Measurements from ENCODE around the gene CD2BP2. TPM values are rescaled to one million over a fixed set of nuclear protein-coding genes. Genes with fewer than 3 reads are reported as not detected.

The CD2BP2 gene
- total and polyA plus RNA-seq, 2 of the 13 experiments (the other 11 are each of a cell fraction or from before 2014, with no cell fraction given), result 24.9 to 54.6 TPM

GRCh38 chr16:30379158-30379783 is 24.2 kb upstream of the CD2BP2 start (continued):
- TF ChIP-seq FOXO1 (CRISPR knock-in tag; IDR thresholded peaks at IDR 0.05) (no peak), TIGD3 (CRISPR knock-in tag; IDR thresholded peaks at IDR 0.05; ENCODE audit: borderline replicate concordance) (no peak), MEIS1 (CRISPR knock-in tag; IDR thresholded peaks at IDR 0.05; ENCODE audit: borderline replicate concordance) (no peak), ZBTB38 (CRISPR knock-in tag; IDR thresholded peaks at IDR 0.05) (peak; percentile 57; the same call in 1 of the 2 replicates), ZNF275 (CRISPR knock-in tag; IDR thresholded peaks at IDR 0.05; ENCODE audit: borderline replicate concordance) (0 out of 2 replicates have a peak, but pooled peaks have one; percentile 4), SAFB2 (CRISPR knock-in tag; IDR thresholded peaks at IDR 0.05; ENCODE audit: borderline replicate concordance, low read depth) (0 out of 2 replicates have a peak, but pooled peaks have one; percentile 35), DDIT3 (CRISPR knock-in tag; IDR thresholded peaks at IDR 0.05) (no peak), KLF13 (CRISPR knock-in tag; IDR thresholded peaks at IDR 0.05) (no peak), ZNF121 (CRISPR knock-in tag; IDR thresholded peaks at IDR 0.05) (no peak), POLR2AphosphoS2 (IDR thresholded peaks at IDR 0.05; ENCODE audit: low read depth, low read length) (no peak), SRSF1 (optimal IDR thresholded peaks at IDR 0.05; ENCODE audit: low read depth, low read length) (peak; percentile 73)
